Measurements from ENCODE around the gene RPS6KB2.

GRCh38 chr11:67409261-67409666 is 19.0 kb upstream of the RPS6KB2 start:
- TF ChIP-seq CTCF (IDR thresholded peaks at IDR 0.05; ENCODE audit: low read depth, low read length) (no peak), POLR2A (IDR thresholded peaks at IDR 0.05; ENCODE audit: extremely low read depth, insufficient read length) (peak; percentile 69), MAX (IDR thresholded peaks at IDR 0.05; ENCODE audit: low read depth, low read length) (peak; percentile 68)

All from NB4 (cell line).